ENCODE measurements around the gene C20orf204. TPM values are rescaled to one million over a fixed set of nuclear protein-coding genes. Genes with fewer than 3 reads are reported as not detected.

The C20orf204 gene
- polyA plus RNA-seq, 1 donor from 2014 or later = 6.0 TPM

DNA sequence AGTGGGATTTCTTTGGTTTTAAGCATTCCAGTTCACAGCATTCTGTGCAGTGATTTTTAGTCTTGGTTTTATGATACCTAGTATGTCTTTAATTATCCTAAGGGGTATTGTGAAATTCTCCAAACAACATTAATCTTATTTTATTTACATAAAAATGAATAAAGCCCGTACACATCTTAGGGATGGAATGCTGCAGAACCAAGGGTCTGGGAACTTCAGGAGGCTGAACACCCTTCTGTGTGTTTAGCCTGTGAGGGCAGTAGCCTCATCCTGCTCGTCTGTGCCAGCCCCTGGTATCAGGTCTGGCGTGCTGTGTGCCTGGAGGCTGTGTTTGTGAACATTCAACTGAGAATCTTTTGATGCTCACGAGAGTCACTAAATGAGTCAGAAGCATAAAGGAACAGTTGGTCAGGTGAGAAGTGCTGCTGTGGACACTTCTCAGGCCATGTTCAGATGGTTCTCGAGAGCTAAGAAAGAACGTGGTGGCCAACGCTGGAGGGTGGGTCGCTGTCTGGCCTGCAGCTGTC lies 25.2 kb upstream of the C20orf204 start:
- no peak overlapping the region for H3K9ac ChIP-seq (ENCODE audit: low read length)
- no peaks in the 10 kb centered on the region for H4K20me1 ChIP-seq (ENCODE audit: insufficient read depth)
- no peak overlapping the region for H3K4me2 ChIP-seq (ENCODE audit: low read length)
- no peaks in the 10 kb centered on the region for H3K9me3 ChIP-seq (ENCODE audit: low read length)
- TF ChIP-seq, protein P1, sequence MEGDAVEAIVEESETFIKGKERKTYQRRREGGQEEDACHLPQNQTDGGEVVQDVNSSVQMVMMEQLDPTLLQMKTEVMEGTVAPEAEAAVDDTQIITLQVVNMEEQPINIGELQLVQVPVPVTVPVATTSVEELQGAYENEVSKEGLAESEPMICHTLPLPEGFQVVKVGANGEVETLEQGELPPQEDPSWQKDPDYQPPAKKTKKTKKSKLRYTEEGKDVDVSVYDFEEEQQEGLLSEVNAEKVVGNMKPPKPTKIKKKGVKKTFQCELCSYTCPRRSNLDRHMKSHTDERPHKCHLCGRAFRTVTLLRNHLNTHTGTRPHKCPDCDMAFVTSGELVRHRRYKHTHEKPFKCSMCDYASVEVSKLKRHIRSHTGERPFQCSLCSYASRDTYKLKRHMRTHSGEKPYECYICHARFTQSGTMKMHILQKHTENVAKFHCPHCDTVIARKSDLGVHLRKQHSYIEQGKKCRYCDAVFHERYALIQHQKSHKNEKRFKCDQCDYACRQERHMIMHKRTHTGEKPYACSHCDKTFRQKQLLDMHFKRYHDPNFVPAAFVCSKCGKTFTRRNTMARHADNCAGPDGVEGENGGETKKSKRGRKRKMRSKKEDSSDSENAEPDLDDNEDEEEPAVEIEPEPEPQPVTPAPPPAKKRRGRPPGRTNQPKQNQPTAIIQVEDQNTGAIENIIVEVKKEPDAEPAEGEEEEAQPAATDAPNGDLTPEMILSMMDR (IDR thresholded peaks at IDR 0.05; ENCODE audit: poor library complexity, severe bottlenecking) = no peak
- TF ChIP-seq SMC3 (conservative IDR thresholded peaks at IDR 0.05; ENCODE audit: poor library complexity) = no peak
- TF ChIP-seq TAF1 (IDR thresholded peaks at IDR 0.05; ENCODE audit: low read depth) = no peak
- no peak for TF ChIP-seq MXI1 (conservative IDR thresholded peaks at IDR 0.05; ENCODE audit: poor library complexity, severe bottlenecking)
- no peak for TF ChIP-seq RAD21 (conservative IDR thresholded peaks at IDR 0.05)
- no peak for TF ChIP-seq EP300 (conservative IDR thresholded peaks at IDR 0.05; ENCODE audit: poor library complexity, severe bottlenecking)
- no peak for TF ChIP-seq POLR2AphosphoS5 (IDR thresholded peaks at IDR 0.05)
- TF ChIP-seq EZH2 (IDR thresholded peaks at IDR 0.05; ENCODE audit: borderline replicate concordance, insufficient read depth, low read length, poor library complexity, severe bottlenecking) = no peak
- TF ChIP-seq, protein P2, sequence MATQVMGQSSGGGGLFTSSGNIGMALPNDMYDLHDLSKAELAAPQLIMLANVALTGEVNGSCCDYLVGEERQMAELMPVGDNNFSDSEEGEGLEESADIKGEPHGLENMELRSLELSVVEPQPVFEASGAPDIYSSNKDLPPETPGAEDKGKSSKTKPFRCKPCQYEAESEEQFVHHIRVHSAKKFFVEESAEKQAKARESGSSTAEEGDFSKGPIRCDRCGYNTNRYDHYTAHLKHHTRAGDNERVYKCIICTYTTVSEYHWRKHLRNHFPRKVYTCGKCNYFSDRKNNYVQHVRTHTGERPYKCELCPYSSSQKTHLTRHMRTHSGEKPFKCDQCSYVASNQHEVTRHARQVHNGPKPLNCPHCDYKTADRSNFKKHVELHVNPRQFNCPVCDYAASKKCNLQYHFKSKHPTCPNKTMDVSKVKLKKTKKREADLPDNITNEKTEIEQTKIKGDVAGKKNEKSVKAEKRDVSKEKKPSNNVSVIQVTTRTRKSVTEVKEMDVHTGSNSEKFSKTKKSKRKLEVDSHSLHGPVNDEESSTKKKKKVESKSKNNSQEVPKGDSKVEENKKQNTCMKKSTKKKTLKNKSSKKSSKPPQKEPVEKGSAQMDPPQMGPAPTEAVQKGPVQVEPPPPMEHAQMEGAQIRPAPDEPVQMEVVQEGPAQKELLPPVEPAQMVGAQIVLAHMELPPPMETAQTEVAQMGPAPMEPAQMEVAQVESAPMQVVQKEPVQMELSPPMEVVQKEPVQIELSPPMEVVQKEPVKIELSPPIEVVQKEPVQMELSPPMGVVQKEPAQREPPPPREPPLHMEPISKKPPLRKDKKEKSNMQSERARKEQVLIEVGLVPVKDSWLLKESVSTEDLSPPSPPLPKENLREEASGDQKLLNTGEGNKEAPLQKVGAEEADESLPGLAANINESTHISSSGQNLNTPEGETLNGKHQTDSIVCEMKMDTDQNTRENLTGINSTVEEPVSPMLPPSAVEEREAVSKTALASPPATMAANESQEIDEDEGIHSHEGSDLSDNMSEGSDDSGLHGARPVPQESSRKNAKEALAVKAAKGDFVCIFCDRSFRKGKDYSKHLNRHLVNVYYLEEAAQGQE (IDR thresholded peaks at IDR 0.05; ENCODE audit: borderline replicate concordance) = no peak
- H2AFZ ChIP-seq (ENCODE audit: low read depth, low read length) = no peak overlapping the region
- no peak overlapping the region for H3K4me3 ChIP-seq (ENCODE audit: low read length)
- H3F3A ChIP-seq (ENCODE audit: insufficient read depth, low read length, poor library complexity, severe bottlenecking) = no peaks in the 10 kb centered on the region
- no peaks in the 10 kb centered on the region for H3K9me2 ChIP-seq (ENCODE audit: insufficient read depth, low read length)
- no peaks in the 10 kb centered on the region for H3K27me3 ChIP-seq (ENCODE audit: insufficient read depth, low read depth, low read length)
- H3K79me2 ChIP-seq (replicated peaks; ENCODE audit: insufficient read depth, low read length) = no peaks in the 10 kb centered on the region
- no peak overlapping the region for H3K27ac ChIP-seq (ENCODE audit: low read length)
- H3K36me3 ChIP-seq (ENCODE audit: insufficient read depth, low read length) = peaks cover 14% of the 10 kb centered on the region

DNA sequence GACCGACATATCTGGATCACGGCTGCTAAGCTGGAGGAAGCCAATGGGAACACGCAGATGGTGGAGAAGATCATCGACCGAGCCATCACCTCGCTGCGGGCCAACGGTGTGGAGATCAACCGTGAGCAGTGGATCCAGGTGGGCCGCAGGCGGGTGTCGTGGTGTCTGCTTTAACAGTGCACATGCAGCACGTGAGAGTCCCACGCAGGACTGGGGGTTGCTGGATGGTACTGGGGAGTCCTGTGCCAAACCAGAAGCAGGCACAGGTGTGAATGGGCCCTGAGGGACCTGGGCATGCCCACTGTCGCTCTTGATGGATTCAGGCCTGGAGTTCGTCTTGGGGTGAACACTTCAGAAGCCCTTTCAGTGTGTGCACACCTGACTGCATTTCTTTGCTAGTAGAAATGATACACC lies 24.6 kb upstream of the C20orf204 start:
- TF ChIP-seq, protein P2 (IDR thresholded peaks at IDR 0.05; ENCODE audit: borderline replicate concordance) = no peak
- TF ChIP-seq EP300 (conservative IDR thresholded peaks at IDR 0.05; ENCODE audit: poor library complexity, severe bottlenecking) = no peak
- TF ChIP-seq POLR2AphosphoS5 (IDR thresholded peaks at IDR 0.05) = no peak
- TF ChIP-seq TAF1 (IDR thresholded peaks at IDR 0.05; ENCODE audit: low read depth) = no peak
- no peak for TF ChIP-seq EZH2 (IDR thresholded peaks at IDR 0.05; ENCODE audit: borderline replicate concordance, insufficient read depth, low read length, poor library complexity, severe bottlenecking)
- no peak for TF ChIP-seq SMC3 (conservative IDR thresholded peaks at IDR 0.05; ENCODE audit: poor library complexity)
- TF ChIP-seq RAD21 (conservative IDR thresholded peaks at IDR 0.05) = no peak
- TF ChIP-seq MXI1 (conservative IDR thresholded peaks at IDR 0.05; ENCODE audit: poor library complexity, severe bottlenecking) = no peak
- TF ChIP-seq, protein P1 (IDR thresholded peaks at IDR 0.05; ENCODE audit: poor library complexity, severe bottlenecking) = no peak
- no peak overlapping the region for H3K4me2 ChIP-seq (ENCODE audit: low read length)
- H3K9ac ChIP-seq (ENCODE audit: low read length) = no peak overlapping the region
- H4K20me1 ChIP-seq (ENCODE audit: insufficient read depth) = no peaks in the 10 kb centered on the region
- H3K4me3 ChIP-seq (ENCODE audit: low read length) = no peak overlapping the region
- no peaks in the 10 kb centered on the region for H3K9me2 ChIP-seq (ENCODE audit: insufficient read depth, low read length)
- no peaks in the 10 kb centered on the region for H3K27me3 ChIP-seq (ENCODE audit: insufficient read depth, low read depth, low read length)
- no peak overlapping the region for H2AFZ ChIP-seq (ENCODE audit: low read depth, low read length)
- no peaks in the 10 kb centered on the region for H3K79me2 ChIP-seq (replicated peaks; ENCODE audit: insufficient read depth, low read length)
- H3F3A ChIP-seq (ENCODE audit: insufficient read depth, low read length, poor library complexity, severe bottlenecking) = no peaks in the 10 kb centered on the region
- H3K9me3 ChIP-seq (ENCODE audit: low read length) = no peaks in the 10 kb centered on the region
- H3K27ac ChIP-seq (ENCODE audit: low read length) = no peak overlapping the region
- peaks cover 15% of the 10 kb centered on the region for H3K36me3 ChIP-seq (ENCODE audit: insufficient read depth, low read length)

All from neural cell (in vitro differentiated cells).